SK-N-SH (cell line): ENCODE results near the gene GNAI3. TPM values are rescaled to one million over a fixed set of nuclear protein-coding genes. Genes with fewer than 3 reads are reported as not detected.
A peak's percentile ranks its signal among the peaks of the same experiment; 100 is the strongest.

ENCODE experiments used
- CTCF ChIA-PET: fragments of 300-600, 350-600 bp; formaldehyde crosslinking; extraction: SDS; loops from one replicate; lab custom pipeline; 2021; lab: Yijun Ruan, JAX
- POLR2A ChIA-PET: fragments of 350-600 bp; sonication (Branson Sonifier 250); formaldehyde crosslinking; extraction: SDS; loops from one replicate; lab custom pipeline; 2020; ENCODE audit warnings: antibody characterized with exemption, inconsistent platforms; lab: Yijun Ruan, JAX
- DNase-seq: peaks from one replicate; pipeline ENCODE4 v3.0.0; 2012
- H2AFZ ChIP-seq: fragments of 200-600 bp; sonication (generic); 2 replicates; pipeline ENCODE4 v1.8.1; 2016; ENCODE audit warnings: antibody characterized with exemption, mild to moderate bottlenecking, low read depth
- H3F3A ChIP-seq: fragments of 200-600 bp; sonication (generic); replicated peaks from 2 replicates; pipeline ENCODE3; 2016; ENCODE audit warnings: antibody characterized with exemption, mild to moderate bottlenecking; ENCODE audit not compliant: insufficient read depth
- H3K27ac ChIP-seq, 2 experiments: fragments of 200-500 bp in 1 of 2; fragments of 200-600 bp in 1 of 2; sonication (Bioruptor generic) in 1 of 2; sonication (generic), shearing (Covaris generic) in 1 of 2; 2 replicates each; pipeline versions ENCODE4 v1.5.1 to v1.6.1; 2014 to 2016; ENCODE audit warnings: low read depth in 2 of 2, inconsistent platforms in 1 of 2, low read length in 1 of 2, mild to moderate bottlenecking in 1 of 2, mixed read lengths in 1 of 2
- H3K27me3 ChIP-seq: fragments of 200-600 bp; sonication (generic), shearing (Covaris generic); 2 replicates; pipeline ENCODE4 v1.6.1; 2016; ENCODE audit warnings: mixed run types; ENCODE audit not compliant: insufficient read depth
- H3K36me3 ChIP-seq, 2 experiments: fragments of 200-500 bp in 1 of 2; fragments of 200-600 bp in 1 of 2; sonication (Bioruptor generic) in 1 of 2; sonication (generic) in 1 of 2; replicated peaks in 1 of 2; 2 replicates each; pipeline versions ENCODE3 to v1.5.1; 2014 to 2016; ENCODE audit warnings: low read length in 1 of 2, mild to moderate bottlenecking in 1 of 2; ENCODE audit not compliant: insufficient read depth in 2 of 2, control insufficient read depth in 1 of 2
- H3K4me1 ChIP-seq, 2 experiments: fragments of 200-500 bp in 1 of 2; fragments of 200-600 bp in 1 of 2; sonication (Bioruptor generic) in 1 of 2; sonication (generic), shearing (Covaris generic) in 1 of 2; 2 replicates each; pipeline versions ENCODE4 v1.5.1 to v1.6.1; 2014 to 2016; ENCODE audit warnings: low read depth in 1 of 2, low read length in 1 of 2, mixed run types in 1 of 2; ENCODE audit not compliant: insufficient read depth in 2 of 2, control insufficient read depth in 1 of 2
- H3K4me2 ChIP-seq: fragments of 200-600 bp; sonication (generic), shearing (Covaris generic); 2 replicates; pipeline ENCODE4 v1.6.1; 2017; ENCODE audit warnings: mixed run types
- H3K4me3 ChIP-seq, 2 experiments: fragments of 200-500 bp in 1 of 2; fragments of 200-600 bp in 1 of 2; sonication (Bioruptor generic) in 1 of 2; sonication (generic), shearing (Covaris generic) in 1 of 2; 2 replicates each; pipeline versions ENCODE4 v1.5.1 to v1.8.1; 2014 to 2016; ENCODE audit warnings: low read depth in 2 of 2, inconsistent platforms in 1 of 2, low read length in 1 of 2, mild to moderate bottlenecking in 1 of 2, mixed read lengths in 1 of 2, moderate library complexity in 1 of 2
- H3K79me2 ChIP-seq: fragments of 200-600 bp; sonication (generic); 2 replicates; pipeline ENCODE4 v1.8.1; 2017; ENCODE audit warnings: mild to moderate bottlenecking; ENCODE audit not compliant: insufficient read depth
- H3K9ac ChIP-seq: fragments of 200-600 bp; sonication (generic); 2 replicates; pipeline ENCODE4 v1.6.1; 2017; ENCODE audit warnings: mixed run types
- H3K9me2 ChIP-seq: fragments of 200-600 bp; sonication (generic); 2 replicates; pipeline ENCODE4 v1.6.1; 2017; ENCODE audit warnings: mixed run types
- H3K9me3 ChIP-seq: fragments of 200-600 bp; sonication (generic); 2 replicates; pipeline ENCODE4 v1.6.1; 2017; ENCODE audit warnings: mixed run types, mild to moderate bottlenecking, moderate library complexity
- H4K20me1 ChIP-seq: fragments of 200-600 bp; sonication (generic); 2 replicates; pipeline ENCODE4 v1.6.1; 2017; ENCODE audit warnings: mild to moderate bottlenecking, mixed run types; ENCODE audit not compliant: insufficient read depth
- CHD2 ChIP-seq: fragments of 150-350 bp; IDR thresholded peaks from 2 replicates; pipeline ENCODE4 v1.6.1; 2018; ENCODE audit warnings: low read length; ENCODE audit not compliant: partially characterized antibody
- JUND ChIP-seq: IDR thresholded peaks from 2 replicates; pipeline ENCODE4 v1.4.0; 2012
- MXI1 ChIP-seq: IDR thresholded peaks from 2 replicates; pipeline ENCODE4 v1.6.1; 2012; ENCODE audit warnings: mild to moderate bottlenecking, low read depth, low read length, improper control_type of control experiment
- RAD21 ChIP-seq: IDR thresholded peaks from 2 replicates; pipeline ENCODE4 v1.6.1; 2012; ENCODE audit warnings: mild to moderate bottlenecking, low read length
- RXRA ChIP-seq: IDR thresholded peaks from 2 replicates; pipeline ENCODE4 v1.4.0; 2012; ENCODE audit warnings: low read depth, mild to moderate bottlenecking, borderline replicate concordance
- SIN3A ChIP-seq: IDR thresholded peaks from 2 replicates; pipeline ENCODE4 v1.6.1; 2012; ENCODE audit warnings: low read depth, mild to moderate bottlenecking, low read length, moderate library complexity, borderline replicate concordance
- SMC3 ChIP-seq: IDR thresholded peaks from 2 replicates; pipeline ENCODE4 v1.6.1; 2012; ENCODE audit warnings: low read depth, low read length, improper control_type of control experiment
- WGBS: methylation state at CpG from one replicate; pipeline ENCODE4 v1.1.6; 2017; ENCODE audit warnings: low lambda C conversion rate; 5-methylcytosine and 5-hydroxymethylcytosine counted together
- polyA plus RNA-seq, 3 experiments: library from polyadenylated mRNA; depleted of rRNA; stranded (reverse); fragments of >200 nt; gene quantifications; 2 replicates each; pipeline ENCODE4 v1.2.3, GENCODE V29; 2012
- TF ChIP-seq, protein P1 (sequence below): fragments of 200-600 bp; sonication (generic); IDR thresholded peaks from 2 replicates; pipeline ENCODE4 v1.6.1; 2017; ENCODE audit warnings: antibody characterized with exemption, mild to moderate bottlenecking, moderate library complexity
- TF ChIP-seq, protein P2 (sequence below): IDR thresholded peaks from 2 replicates; pipeline ENCODE4 v1.6.1; 2012; ENCODE audit warnings: mild to moderate bottlenecking, low read depth, low read length, moderate library complexity
- TF ChIP-seq, protein P3 (sequence below): IDR thresholded peaks from 2 replicates; pipeline ENCODE4 v1.4.0; 2012; ENCODE audit warnings: low read depth

The GNAI3 gene
- polyA plus RNA-seq, 1 of the 3 experiments (the other 2 are of a cell fraction): 4.0 TPM

DNA sequence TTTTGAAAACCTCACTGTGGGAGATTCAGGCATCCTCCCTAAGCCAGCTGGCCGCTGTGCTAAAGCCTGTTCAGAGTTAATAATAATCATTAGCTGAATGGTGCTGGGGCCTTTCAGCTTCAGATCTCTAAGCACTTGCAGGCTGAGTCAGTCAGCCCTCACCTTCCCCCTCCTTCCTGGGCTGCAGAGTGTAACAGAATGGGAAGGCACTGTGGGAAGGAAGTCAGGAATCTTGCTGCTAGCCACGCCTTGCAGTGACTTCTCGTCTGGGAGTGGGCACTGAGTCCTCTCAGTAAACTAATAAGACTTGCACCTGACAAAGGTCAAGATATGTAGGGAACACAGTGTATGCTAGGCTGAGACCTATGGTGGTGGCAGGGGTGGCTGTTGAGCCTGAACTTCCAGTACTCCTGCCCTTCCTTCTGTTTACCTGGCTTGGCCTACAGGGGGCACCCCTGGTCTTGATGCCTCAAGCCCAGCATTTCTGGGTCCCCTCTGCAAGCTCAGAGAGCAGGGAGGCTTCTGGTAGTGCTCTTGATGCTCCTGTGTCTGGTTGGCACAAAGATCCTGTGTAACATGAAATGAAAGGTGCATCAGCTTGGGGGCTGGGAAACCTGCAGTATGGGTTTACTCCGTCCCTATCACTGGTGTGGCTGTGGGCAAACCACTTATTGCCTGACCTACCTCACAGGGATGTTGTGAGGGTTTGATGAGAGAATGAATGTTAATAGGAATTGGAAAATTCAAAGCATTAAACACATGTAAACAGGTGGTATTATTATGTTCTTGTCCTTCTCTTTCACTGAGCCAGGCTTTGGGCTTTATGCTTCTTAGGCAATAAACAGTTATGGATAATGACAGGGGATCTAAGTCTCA, 48.5 kb upstream of the GNAI3 start:
- peaks cover 13% of the 10 kb centered on the region for H3K79me2 ChIP-seq
- peak; percentile 42 for DNase-seq
- no peaks in the 10 kb centered on the region for H3K9me3 ChIP-seq
- H3K4me3 ChIP-seq: no peak overlapping the region
- no peak for TF ChIP-seq MXI1
- no peak for TF ChIP-seq JUND
- TF ChIP-seq, protein P1, sequence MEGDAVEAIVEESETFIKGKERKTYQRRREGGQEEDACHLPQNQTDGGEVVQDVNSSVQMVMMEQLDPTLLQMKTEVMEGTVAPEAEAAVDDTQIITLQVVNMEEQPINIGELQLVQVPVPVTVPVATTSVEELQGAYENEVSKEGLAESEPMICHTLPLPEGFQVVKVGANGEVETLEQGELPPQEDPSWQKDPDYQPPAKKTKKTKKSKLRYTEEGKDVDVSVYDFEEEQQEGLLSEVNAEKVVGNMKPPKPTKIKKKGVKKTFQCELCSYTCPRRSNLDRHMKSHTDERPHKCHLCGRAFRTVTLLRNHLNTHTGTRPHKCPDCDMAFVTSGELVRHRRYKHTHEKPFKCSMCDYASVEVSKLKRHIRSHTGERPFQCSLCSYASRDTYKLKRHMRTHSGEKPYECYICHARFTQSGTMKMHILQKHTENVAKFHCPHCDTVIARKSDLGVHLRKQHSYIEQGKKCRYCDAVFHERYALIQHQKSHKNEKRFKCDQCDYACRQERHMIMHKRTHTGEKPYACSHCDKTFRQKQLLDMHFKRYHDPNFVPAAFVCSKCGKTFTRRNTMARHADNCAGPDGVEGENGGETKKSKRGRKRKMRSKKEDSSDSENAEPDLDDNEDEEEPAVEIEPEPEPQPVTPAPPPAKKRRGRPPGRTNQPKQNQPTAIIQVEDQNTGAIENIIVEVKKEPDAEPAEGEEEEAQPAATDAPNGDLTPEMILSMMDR: peak; percentile 55
- TF ChIP-seq RAD21: peak; percentile 24; the same call in 1 of the 2 replicates
- no peak for TF ChIP-seq CHD2
- no peak for TF ChIP-seq RXRA
- no peak for TF ChIP-seq SIN3A
- TF ChIP-seq, protein P2, sequence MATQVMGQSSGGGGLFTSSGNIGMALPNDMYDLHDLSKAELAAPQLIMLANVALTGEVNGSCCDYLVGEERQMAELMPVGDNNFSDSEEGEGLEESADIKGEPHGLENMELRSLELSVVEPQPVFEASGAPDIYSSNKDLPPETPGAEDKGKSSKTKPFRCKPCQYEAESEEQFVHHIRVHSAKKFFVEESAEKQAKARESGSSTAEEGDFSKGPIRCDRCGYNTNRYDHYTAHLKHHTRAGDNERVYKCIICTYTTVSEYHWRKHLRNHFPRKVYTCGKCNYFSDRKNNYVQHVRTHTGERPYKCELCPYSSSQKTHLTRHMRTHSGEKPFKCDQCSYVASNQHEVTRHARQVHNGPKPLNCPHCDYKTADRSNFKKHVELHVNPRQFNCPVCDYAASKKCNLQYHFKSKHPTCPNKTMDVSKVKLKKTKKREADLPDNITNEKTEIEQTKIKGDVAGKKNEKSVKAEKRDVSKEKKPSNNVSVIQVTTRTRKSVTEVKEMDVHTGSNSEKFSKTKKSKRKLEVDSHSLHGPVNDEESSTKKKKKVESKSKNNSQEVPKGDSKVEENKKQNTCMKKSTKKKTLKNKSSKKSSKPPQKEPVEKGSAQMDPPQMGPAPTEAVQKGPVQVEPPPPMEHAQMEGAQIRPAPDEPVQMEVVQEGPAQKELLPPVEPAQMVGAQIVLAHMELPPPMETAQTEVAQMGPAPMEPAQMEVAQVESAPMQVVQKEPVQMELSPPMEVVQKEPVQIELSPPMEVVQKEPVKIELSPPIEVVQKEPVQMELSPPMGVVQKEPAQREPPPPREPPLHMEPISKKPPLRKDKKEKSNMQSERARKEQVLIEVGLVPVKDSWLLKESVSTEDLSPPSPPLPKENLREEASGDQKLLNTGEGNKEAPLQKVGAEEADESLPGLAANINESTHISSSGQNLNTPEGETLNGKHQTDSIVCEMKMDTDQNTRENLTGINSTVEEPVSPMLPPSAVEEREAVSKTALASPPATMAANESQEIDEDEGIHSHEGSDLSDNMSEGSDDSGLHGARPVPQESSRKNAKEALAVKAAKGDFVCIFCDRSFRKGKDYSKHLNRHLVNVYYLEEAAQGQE: no peak
- peak; percentile 24 for TF ChIP-seq SMC3
- TF ChIP-seq, protein P3, sequence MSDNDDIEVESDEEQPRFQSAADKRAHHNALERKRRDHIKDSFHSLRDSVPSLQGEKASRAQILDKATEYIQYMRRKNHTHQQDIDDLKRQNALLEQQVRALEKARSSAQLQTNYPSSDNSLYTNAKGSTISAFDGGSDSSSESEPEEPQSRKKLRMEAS: no peak
- H3K27me3 ChIP-seq: no peaks in the 10 kb centered on the region
- H3K4me1 ChIP-seq: peaks cover 0 to 17% of the 10 kb centered on the region in 2 experiments; a peak in 1 of 4 replicates
- no peak overlapping the region for H3K4me2 ChIP-seq
- POLR2A ChIA-PET: interaction anchor here (1.1 to 3.3 kb wide), 2 partner anchors 9 to 30 kb away, joined by 3 to 13 read pairs; partner anchors contain the start of gene AMIGO1
- H3F3A ChIP-seq: no peaks in the 10 kb centered on the region
- no peak overlapping the region for H3K9ac ChIP-seq
- no peak overlapping the region for H2AFZ ChIP-seq
- no peaks in the 10 kb centered on the region for H3K9me2 ChIP-seq
- WGBS: 78% methylated on average over 4 of the region's 4 CpGs
- H3K36me3 ChIP-seq: peaks cover 5 to 17% of the 10 kb centered on the region in 2 experiments
- H4K20me1 ChIP-seq: no peaks in the 10 kb centered on the region
- CTCF ChIA-PET: interaction anchor here (0.7 to 40.2 kb wide), 11 partner anchors 8 to 275 kb away, joined by 3 to 1710 read pairs (median 13); partner anchors contain the start of genes AMIGO1, ATXN7L2, CYB561D1 and GPR61
- H3K27ac ChIP-seq: no peak overlapping the region; a peak in 1 of 4 replicates
